BJ (cell line): ENCODE data around the gene HIVEP3. TPM values are rescaled to one million over a fixed set of nuclear protein-coding genes. Genes with fewer than 3 reads are reported as not detected.

Experiments
- CTCF ChIA-PET: fragments of 350-600 bp; formaldehyde crosslinking; extraction: SDS; loops from one replicate; lab custom pipeline; 2021; ENCODE audit warnings: antibody characterized with exemption, inconsistent platforms; lab: Yijun Ruan, JAX
- POLR2A ChIA-PET: fragments of 300-600 bp; sonication (Branson Sonifier 250); formaldehyde crosslinking; extraction: SDS; loops from one replicate; lab custom pipeline; 2021; ENCODE audit warnings: antibody characterized with exemption; lab: Charles Lee
- DNase-seq: peaks from one replicate; pipeline ENCODE4 v3.0.0-alpha.2; 2011; ENCODE audit warnings: low read depth
- H3K27me3 ChIP-seq: 2 replicates; pipeline ENCODE4 v1.6.0; 2011; ENCODE audit warnings: low read length; ENCODE audit not compliant: control insufficient read depth, insufficient read depth
- H3K36me3 ChIP-seq: 2 replicates; pipeline ENCODE4 v1.5.1; 2011; ENCODE audit warnings: low read length; ENCODE audit not compliant: control insufficient read depth, insufficient read depth
- H3K4me3 ChIP-seq: 2 replicates; pipeline ENCODE4 v1.5.1; 2011; ENCODE audit warnings: low read depth, mild to moderate bottlenecking, control low read depth, low read length
- polyA plus RNA-seq: library from polyadenylated mRNA; depleted of rRNA; stranded (reverse); fragments of >200 nt; gene quantifications from 2 replicates; pipeline ENCODE4 v1.2.3, GENCODE V29; 2011
- TF ChIP-seq, protein P1 (sequence below): IDR thresholded peaks from 2 replicates; pipeline ENCODE4 v1.5.1; 2011; ENCODE audit warnings: low read depth, mild to moderate bottlenecking, control low read depth, inconsistent platforms, low read length, moderate library complexity; ENCODE audit not compliant: insufficient read depth

The HIVEP3 gene
- polyA plus RNA-seq, 1 experiment = 4.0 TPM

DNA sequence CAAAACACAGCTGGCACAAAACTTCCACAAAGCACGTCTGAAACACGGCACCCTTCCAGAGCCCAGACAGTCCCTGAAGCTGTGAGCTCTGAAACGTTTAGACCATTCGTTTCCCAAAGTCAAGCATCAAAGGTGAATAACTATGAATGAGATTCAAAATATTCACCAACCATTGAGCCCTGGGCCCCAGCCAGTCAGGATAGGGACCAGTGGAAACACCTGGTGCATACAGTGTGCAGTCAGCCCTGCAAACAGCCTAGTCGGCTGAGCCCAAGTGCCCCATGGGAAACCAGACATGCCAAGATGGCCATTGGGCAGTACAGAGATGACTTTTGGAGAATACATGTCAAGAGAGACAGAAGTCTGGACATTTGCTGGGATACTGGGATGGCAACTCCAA, 343.9 kb downstream of the HIVEP3 start:
- TF ChIP-seq, protein P1, sequence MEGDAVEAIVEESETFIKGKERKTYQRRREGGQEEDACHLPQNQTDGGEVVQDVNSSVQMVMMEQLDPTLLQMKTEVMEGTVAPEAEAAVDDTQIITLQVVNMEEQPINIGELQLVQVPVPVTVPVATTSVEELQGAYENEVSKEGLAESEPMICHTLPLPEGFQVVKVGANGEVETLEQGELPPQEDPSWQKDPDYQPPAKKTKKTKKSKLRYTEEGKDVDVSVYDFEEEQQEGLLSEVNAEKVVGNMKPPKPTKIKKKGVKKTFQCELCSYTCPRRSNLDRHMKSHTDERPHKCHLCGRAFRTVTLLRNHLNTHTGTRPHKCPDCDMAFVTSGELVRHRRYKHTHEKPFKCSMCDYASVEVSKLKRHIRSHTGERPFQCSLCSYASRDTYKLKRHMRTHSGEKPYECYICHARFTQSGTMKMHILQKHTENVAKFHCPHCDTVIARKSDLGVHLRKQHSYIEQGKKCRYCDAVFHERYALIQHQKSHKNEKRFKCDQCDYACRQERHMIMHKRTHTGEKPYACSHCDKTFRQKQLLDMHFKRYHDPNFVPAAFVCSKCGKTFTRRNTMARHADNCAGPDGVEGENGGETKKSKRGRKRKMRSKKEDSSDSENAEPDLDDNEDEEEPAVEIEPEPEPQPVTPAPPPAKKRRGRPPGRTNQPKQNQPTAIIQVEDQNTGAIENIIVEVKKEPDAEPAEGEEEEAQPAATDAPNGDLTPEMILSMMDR = no peak
- ChIA-PET POLR2A (no interaction called here), CTCF (interaction anchor here (0.6 to 4.6 kb wide), 38 partner anchors 8 to 599 kb away, joined by 3 to 60 read pairs (median 4); partner anchors contain the start of gene HIVEP3)
- Histone ChIP-seq H3K4me3 (no peak overlapping the region), H3K27me3 (no peaks in the 10 kb centered on the region), H3K36me3 (no peaks in the 10 kb centered on the region)
- no peak for DNase-seq

DNA sequence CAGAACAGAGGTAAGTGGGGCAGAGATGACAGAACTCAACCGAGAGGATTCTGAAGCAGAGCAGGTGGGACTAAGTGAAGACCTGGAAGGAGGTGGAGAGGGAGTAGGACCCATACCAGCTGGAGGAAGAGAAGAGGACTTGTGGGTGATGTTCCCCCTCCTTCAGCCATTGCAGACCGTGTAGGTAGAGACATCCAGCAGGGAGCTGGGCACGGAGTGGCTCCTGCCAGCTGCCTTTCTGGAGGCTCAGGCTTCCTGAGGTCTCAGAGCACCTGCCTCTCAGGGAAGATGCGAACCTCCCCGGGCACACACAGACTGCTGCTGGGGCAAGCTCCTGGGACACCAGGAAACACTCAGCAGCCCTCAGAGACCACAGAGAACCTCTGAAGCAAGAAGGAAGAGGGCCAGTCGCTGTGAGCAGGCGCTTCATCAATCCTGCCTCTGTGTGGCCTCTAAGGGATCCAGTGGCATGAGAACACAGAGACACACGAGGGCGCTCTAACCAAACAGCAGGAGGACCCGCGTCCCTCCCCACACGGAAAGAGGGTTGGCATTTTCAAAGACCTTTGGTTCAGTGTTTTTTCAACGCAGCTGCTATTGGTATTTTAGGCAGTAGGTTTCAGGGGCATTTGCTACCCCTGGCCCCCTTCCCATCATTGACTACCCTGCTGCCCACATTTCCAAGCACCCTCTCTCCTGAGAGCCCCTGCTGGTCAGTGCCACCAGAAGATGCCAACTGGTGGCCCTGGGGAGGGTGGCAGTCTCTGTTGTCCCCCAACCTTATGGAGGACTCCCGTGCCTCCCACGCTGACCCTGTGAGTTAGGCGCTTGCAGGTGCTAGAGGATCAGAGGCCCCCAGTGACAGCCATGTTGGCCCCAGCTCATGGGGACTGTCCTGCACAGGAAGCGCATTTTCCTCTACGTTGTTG, 344.7 kb downstream of the HIVEP3 start:
- peak; percentile 8 for DNase-seq
- no peaks in the 10 kb centered on the region for H3K27me3 ChIP-seq
- CTCF ChIA-PET = interaction anchor here (0.6 to 4.6 kb wide), 48 partner anchors 8 to 600 kb away, joined by 3 to 60 read pairs (median 4); partner anchors contain the start of gene HIVEP3
- POLR2A ChIA-PET = no interaction called here
- H3K4me3 ChIP-seq = no peak overlapping the region
- TF ChIP-seq, protein P1 = peak; percentile 96
- H3K36me3 ChIP-seq = no peaks in the 10 kb centered on the region

DNA sequence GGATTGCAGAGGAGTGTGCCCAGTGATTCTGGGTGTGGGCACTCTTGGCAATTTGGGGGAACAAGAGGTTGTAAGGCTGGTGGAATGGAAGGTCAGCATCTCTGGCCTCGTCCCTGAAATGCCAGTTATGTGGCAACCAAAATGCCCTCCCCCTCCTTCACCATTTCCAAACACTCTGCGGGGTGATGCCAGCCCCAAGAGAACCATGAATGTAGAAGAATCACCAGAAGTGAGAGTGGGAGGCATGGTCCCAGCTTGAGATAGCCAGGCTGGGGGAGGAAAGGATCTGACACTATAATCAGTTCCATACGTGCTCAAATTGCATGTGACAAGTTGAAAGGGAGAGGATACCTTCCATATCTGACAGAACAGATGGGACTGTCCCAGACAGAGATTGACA, 345.5 kb downstream of the HIVEP3 start:
- POLR2A ChIA-PET = no interaction called here
- CTCF ChIA-PET = interaction anchor here (0.6 to 4.6 kb wide), 27 partner anchors 7 to 601 kb away, joined by 3 to 60 read pairs (median 5); partner anchors contain the start of gene HIVEP3

DNA sequence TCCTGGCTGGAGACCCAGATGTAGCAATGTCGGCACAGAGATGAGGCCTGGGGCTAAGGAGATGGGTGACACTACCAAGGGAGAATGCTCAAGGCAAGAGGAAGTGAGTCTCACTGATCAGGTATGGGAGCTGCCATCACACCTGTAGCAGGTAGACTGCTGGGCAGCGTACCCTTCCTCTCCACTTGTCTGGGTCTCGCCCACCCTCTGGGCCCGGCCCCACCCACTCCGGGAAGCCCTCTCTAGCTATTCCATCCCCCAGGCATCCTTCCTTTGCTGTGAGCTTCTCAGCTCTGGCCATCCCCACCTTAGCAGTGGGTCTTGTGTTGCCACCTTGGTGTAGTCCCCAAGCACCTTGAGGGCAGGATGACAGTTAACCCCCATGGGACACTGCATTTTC, 346.5 kb downstream of the HIVEP3 start:
- TF ChIP-seq, protein P1 = no peak
- no peaks in the 10 kb centered on the region for H3K27me3 ChIP-seq
- no peak overlapping the region for H3K4me3 ChIP-seq
- ChIA-PET CTCF (interaction anchor here (1.5 to 4.6 kb wide), 6 partner anchors 11 to 602 kb away, joined by 8 to 60 read pairs (median 19); no protein-coding TSS in a partner anchor), POLR2A (no interaction called here)
- DNase-seq = no peak
- no peaks in the 10 kb centered on the region for H3K36me3 ChIP-seq

More for the DNA sequence above, 345.5 kb downstream of the HIVEP3 start:
- DNase-seq = no peak
- Histone ChIP-seq H3K36me3 (no peaks in the 10 kb centered on the region), H3K4me3 (no peak overlapping the region), H3K27me3 (no peaks in the 10 kb centered on the region)
- TF ChIP-seq, protein P1 = no peak

DNA sequence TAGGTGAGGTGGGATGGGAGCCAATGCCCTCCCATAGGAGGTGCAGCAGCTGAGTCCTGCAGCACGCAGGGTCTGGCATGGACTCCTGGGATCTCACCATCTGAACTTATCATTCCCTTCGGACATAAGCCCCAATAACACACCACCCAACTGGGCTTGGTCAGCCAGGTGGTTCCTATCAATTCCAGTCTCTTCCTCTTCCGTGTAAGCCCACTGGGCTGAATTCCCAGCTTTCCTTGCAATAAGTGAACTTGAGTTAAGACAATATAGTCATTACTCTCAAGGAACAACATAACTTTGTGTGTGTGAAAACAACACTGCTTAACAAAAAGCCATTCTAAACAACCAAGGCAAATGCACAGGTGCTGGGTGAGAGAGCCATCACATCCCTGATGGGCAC, 347.7 kb downstream of the HIVEP3 start:
- H3K27me3 ChIP-seq = no peaks in the 10 kb centered on the region
- ChIA-PET CTCF (interaction anchor here (1.3 kb wide), 1 partner anchor 9 kb away, joined by 3 read pairs; no protein-coding TSS in a partner anchor), POLR2A (no interaction called here)
- TF ChIP-seq, protein P1 = no peak
- no peak for DNase-seq
- H3K36me3 ChIP-seq = no peaks in the 10 kb centered on the region
- H3K4me3 ChIP-seq = no peak overlapping the region
